GM21381 (cell line): ENCODE measurements around the gene SSUH2.
"Not testable (repeated sequence)": the region's sequence is repeated elsewhere in the genome, so short reads cannot be mapped to it uniquely, and the experiment has no call there.

Source experiments
- ATAC-seq: cut with Tn5 transposase; IDR thresholded peaks from one replicate; pipeline ENCODE4 v1.9.1; 2021; ENCODE audit warnings: mild to moderate bottlenecking, moderate library complexity; ENCODE audit not compliant: unreplicated experiment

Gene SSUH2

GRCh38 chr3:8660175-8661118 is 15.8 kb upstream of the SSUH2 start:
- ATAC-seq = no peak

- ATAC-seq = no peak
These were observed 14.6 kb upstream of the SSUH2 start for GRCh38 chr3:8659242-8659641.

- ATAC-seq = peak; percentile 85
These were observed 14.0 kb upstream of the SSUH2 start for GRCh38 chr3:8658306-8659212.

GRCh38 chr3:8657804-8658305 is 13.3 kb upstream of the SSUH2 start:
- no peak for ATAC-seq

- ATAC-seq = no peak
These were observed 11.6 kb upstream of the SSUH2 start for GRCh38 chr3:8656240-8656639.

- ATAC-seq = no peak
These were observed 10.8 kb upstream of the SSUH2 start for GRCh38 chr3:8655387-8655835.

- not testable (repeated sequence) for ATAC-seq
These were observed 10.2 kb upstream of the SSUH2 start for GRCh38 chr3:8654572-8655329.

- ATAC-seq = no peak
These were observed 9.3 kb upstream of the SSUH2 start for GRCh38 chr3:8653800-8654408.

- no peak for ATAC-seq
These were observed 7.9 kb upstream of the SSUH2 start for GRCh38 chr3:8652324-8652987.

- no peak for ATAC-seq
These were observed 7.1 kb upstream of the SSUH2 start for GRCh38 chr3:8651418-8652323.

- ATAC-seq = no peak
These were observed 6.2 kb upstream of the SSUH2 start for GRCh38 chr3:8650583-8651416.

GRCh38 chr3:8649757-8650156 is 5.2 kb upstream of the SSUH2 start:
- no peak for ATAC-seq

- ATAC-seq = no peak
These were observed 4.5 kb upstream of the SSUH2 start for GRCh38 chr3:8648909-8649741.

GRCh38 chr3:8647137-8647985 is 2.8 kb upstream of the SSUH2 start:
- ATAC-seq = no peak

- no peak for ATAC-seq
These were observed 1.8 kb upstream of the SSUH2 start for GRCh38 chr3:8646313-8646938.

GRCh38 chr3:8645712-8646111 is 1.1 kb upstream of the SSUH2 start:
- no peak for ATAC-seq
